ENCODE data around the gene SLC26A8.

DNA sequence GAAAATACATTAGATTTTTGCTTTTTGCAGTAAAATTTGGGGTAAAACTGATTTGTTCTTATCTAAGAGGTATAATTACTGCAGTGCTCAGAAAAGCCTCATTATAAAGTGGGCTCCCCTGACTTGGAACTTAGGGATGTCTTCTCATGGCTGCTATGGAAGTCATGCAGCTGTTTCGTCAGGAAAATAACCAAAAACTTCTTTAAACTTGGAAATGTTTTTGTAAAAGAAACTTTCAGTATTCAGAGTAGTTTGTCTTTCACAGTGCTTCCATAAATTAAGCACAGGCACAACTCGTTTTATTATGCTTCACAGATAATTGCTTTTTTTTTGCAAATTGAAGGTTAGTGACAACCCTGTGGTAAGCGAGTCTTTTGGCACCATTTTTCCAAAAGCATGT, 10.0 kb upstream of the SLC26A8 start:
- TF ChIP-seq, protein P1, sequence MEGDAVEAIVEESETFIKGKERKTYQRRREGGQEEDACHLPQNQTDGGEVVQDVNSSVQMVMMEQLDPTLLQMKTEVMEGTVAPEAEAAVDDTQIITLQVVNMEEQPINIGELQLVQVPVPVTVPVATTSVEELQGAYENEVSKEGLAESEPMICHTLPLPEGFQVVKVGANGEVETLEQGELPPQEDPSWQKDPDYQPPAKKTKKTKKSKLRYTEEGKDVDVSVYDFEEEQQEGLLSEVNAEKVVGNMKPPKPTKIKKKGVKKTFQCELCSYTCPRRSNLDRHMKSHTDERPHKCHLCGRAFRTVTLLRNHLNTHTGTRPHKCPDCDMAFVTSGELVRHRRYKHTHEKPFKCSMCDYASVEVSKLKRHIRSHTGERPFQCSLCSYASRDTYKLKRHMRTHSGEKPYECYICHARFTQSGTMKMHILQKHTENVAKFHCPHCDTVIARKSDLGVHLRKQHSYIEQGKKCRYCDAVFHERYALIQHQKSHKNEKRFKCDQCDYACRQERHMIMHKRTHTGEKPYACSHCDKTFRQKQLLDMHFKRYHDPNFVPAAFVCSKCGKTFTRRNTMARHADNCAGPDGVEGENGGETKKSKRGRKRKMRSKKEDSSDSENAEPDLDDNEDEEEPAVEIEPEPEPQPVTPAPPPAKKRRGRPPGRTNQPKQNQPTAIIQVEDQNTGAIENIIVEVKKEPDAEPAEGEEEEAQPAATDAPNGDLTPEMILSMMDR (IDR thresholded peaks at IDR 0.05; ENCODE audit: insufficient read depth, low read length, poor library complexity, severe bottlenecking), result no peak
- no peak for TF ChIP-seq EZH2phosphoT487 (conservative IDR thresholded peaks at IDR 0.05; ENCODE audit: low read length)
